ENCODE data around the gene HSD17B14.
"Not testable (repeated sequence)": the region's sequence is repeated elsewhere in the genome, so short reads cannot be mapped to it uniquely, and the experiment has no call there.

HSD17B14 gene

GRCh38 chr19:48877855-48878195, 41.5 kb upstream of the HSD17B14 start:
- CTCF ChIA-PET: no interaction called here
- TF ChIP-seq, protein P1, sequence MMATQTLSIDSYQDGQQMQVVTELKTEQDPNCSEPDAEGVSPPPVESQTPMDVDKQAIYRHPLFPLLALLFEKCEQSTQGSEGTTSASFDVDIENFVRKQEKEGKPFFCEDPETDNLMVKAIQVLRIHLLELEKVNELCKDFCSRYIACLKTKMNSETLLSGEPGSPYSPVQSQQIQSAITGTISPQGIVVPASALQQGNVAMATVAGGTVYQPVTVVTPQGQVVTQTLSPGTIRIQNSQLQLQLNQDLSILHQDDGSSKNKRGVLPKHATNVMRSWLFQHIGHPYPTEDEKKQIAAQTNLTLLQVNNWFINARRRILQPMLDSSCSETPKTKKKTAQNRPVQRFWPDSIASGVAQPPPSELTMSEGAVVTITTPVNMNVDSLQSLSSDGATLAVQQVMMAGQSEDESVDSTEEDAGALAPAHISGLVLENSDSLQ (IDR thresholded peaks at IDR 0.05): no peak
- TF ChIP-seq SP1 (IDR thresholded peaks at IDR 0.05) (no peak), ZNF384 (IDR thresholded peaks at IDR 0.05) (no peak), FOXA1 (IDR thresholded peaks at IDR 0.05) (no peak), NFRKB (IDR thresholded peaks at IDR 0.05) (no peak), SUZ12 (IDR thresholded peaks at IDR 0.05) (no peak), ARNT (IDR thresholded peaks at IDR 0.05) (no peak), CTBP1 (IDR thresholded peaks at IDR 0.05; ENCODE audit: borderline replicate concordance) (no peak)
- POLR2A ChIA-PET: interaction anchor here (1.2 kb wide), 1 partner anchor 35 kb away, joined by 3 read pairs; no protein-coding TSS in a partner anchor

GRCh38 chr19:48876043-48876981, 40.0 kb upstream of the HSD17B14 start:
- POLR2A ChIA-PET: interaction anchor here (1.9 to 6.1 kb wide), 2 partner anchors 19 to 24 kb away, joined by 7 to 40 read pairs; partner anchors contain the start of gene NUCB1
- CTCF ChIA-PET: interaction anchor here (0.8 kb wide), 1 partner anchor 231 kb away, joined by 5 read pairs; no protein-coding TSS in a partner anchor
- not testable (repeated sequence) for DNase-seq (ENCODE audit: extremely low spot score)

More at GRCh38 chr19:48877855-48878195, 41.5 kb upstream of the HSD17B14 start:
- no peak for DNase-seq (ENCODE audit: extremely low spot score)

GRCh38 chr19:48874303-48875135, 38.2 kb upstream of the HSD17B14 start:
- ChIA-PET CTCF (interaction anchor here (0.6 kb wide), 1 partner anchor 36 kb away, joined by 4 read pairs; no protein-coding TSS in a partner anchor), POLR2A (interaction anchor here (0.8 to 6.1 kb wide), 9 partner anchors 21 to 92 kb away, joined by 3 to 40 read pairs (median 3); partner anchors contain the start of genes DHDH, FTL and NUCB1)
- TF ChIP-seq CTBP1 (IDR thresholded peaks at IDR 0.05; ENCODE audit: borderline replicate concordance) (no peak), ZNF384 (IDR thresholded peaks at IDR 0.05) (no peak), LEF1 (IDR thresholded peaks at IDR 0.05; ENCODE audit: borderline replicate concordance) (no peak), FOXM1 (IDR thresholded peaks at IDR 0.05; ENCODE audit: borderline replicate concordance) (no peak), SP1 (IDR thresholded peaks at IDR 0.05) (no peak), FOXA1 (IDR thresholded peaks at IDR 0.05) (no peak), SUZ12 (IDR thresholded peaks at IDR 0.05) (no peak)
- TF ChIP-seq, protein P1 (IDR thresholded peaks at IDR 0.05): no peak
- DNase-seq (ENCODE audit: extremely low spot score): no peak

DNA sequence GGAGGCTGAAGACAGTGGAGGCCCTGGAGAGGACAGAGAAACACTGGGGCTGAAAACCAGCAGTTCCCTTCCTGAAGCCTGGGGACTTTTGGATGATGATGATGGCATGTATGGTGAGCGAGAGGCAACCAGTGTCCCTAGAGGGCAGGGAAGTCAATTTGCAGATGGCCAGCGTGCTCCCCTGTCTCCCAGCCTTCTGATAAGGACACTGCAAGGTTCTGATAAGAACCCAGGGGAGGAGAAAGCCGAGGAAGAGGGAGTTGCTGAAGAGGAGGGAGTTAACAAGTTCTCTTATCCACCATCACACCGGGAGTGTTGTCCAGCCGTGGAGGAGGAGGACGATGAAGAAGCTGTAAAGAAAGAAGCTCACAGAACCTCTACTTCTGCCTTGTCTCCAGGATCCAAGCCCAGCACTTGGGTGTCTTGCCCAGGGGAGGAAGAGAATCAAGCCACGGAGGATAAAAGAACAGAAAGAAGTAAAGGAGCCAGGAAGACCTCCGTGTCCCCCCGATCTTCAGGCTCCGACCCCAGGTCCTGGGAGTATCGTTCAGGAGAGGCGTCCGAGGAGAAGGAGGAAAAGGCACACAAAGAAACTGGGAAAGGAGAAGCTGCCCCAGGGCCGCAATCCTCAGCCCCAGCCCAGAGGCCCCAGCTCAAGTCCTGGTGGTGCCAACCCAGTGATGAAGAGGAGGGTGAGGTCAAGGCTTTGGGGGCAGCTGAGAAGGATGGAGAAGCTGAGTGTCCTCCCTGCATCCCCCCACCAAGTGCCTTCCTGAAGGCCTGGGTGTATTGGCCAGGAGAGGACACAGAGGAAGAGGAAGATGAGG, 37.4 kb upstream of the HSD17B14 start:
- ChIA-PET POLR2A (interaction anchor here (0.9 to 6.1 kb wide), 11 partner anchors 13 to 92 kb away, joined by 3 to 40 read pairs (median 3); partner anchors contain the start of genes DHDH, FTL and NUCB1), CTCF (interaction anchor here (0.6 kb wide), 1 partner anchor 35 kb away, joined by 4 read pairs; no protein-coding TSS in a partner anchor)
- TF ChIP-seq, protein P1 (IDR thresholded peaks at IDR 0.05): no peak
- TF ChIP-seq ELF4 (IDR thresholded peaks at IDR 0.05) (no peak), L3MBTL2 (conservative IDR thresholded peaks at IDR 0.05) (no peak), TARDBP (IDR thresholded peaks at IDR 0.05) (no peak), LEF1 (IDR thresholded peaks at IDR 0.05; ENCODE audit: borderline replicate concordance) (no peak), FOXK2 (IDR thresholded peaks at IDR 0.05) (no peak), CTBP1 (IDR thresholded peaks at IDR 0.05; ENCODE audit: borderline replicate concordance) (no peak), HDGF (IDR thresholded peaks at IDR 0.05; ENCODE audit: borderline replicate concordance) (no peak), NFRKB (IDR thresholded peaks at IDR 0.05) (no peak)
- no peak for DNase-seq (ENCODE audit: extremely low spot score)

- DNase-seq (ENCODE audit: extremely low spot score): peak; percentile 71
- POLR2A ChIA-PET: interaction anchor here (0.6 to 6.1 kb wide), 17 partner anchors 8 to 254 kb away, joined by 3 to 40 read pairs (median 5); partner anchors contain the start of genes BCAT2, CA11, NUCB1 and RPL18
- CTCF ChIA-PET: no interaction called here
- no peak for TF ChIP-seq LEF1 (IDR thresholded peaks at IDR 0.05; ENCODE audit: borderline replicate concordance)
- TF ChIP-seq ELF4 (IDR thresholded peaks at IDR 0.05): no peak
These were observed 36.7 kb upstream of the HSD17B14 start for GRCh38 chr19:48872884-48873475.

All from HEK293T (cell line).